ENCODE measurements around the gene LCP1.

DNA sequence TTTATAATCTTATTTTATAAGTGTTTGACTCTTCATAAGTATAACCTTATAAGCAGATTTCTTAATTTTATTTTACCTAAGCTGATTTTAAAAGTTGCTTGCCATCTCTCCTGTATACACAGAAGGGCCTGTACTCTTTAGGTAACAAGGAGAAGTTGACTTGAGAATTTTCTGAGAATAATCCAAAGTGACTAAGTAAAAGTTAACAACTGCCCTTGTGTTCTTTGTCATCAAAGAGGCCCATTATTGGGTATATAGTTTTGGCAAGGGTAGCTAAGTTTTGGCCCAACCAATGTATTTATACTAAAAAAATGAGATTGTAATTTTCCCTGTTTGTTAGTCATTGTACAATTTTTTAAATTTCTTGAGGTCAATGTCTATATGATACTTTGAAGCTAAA is 3.2 kb downstream of the LCP1 start:
- TF ChIP-seq, protein P1, sequence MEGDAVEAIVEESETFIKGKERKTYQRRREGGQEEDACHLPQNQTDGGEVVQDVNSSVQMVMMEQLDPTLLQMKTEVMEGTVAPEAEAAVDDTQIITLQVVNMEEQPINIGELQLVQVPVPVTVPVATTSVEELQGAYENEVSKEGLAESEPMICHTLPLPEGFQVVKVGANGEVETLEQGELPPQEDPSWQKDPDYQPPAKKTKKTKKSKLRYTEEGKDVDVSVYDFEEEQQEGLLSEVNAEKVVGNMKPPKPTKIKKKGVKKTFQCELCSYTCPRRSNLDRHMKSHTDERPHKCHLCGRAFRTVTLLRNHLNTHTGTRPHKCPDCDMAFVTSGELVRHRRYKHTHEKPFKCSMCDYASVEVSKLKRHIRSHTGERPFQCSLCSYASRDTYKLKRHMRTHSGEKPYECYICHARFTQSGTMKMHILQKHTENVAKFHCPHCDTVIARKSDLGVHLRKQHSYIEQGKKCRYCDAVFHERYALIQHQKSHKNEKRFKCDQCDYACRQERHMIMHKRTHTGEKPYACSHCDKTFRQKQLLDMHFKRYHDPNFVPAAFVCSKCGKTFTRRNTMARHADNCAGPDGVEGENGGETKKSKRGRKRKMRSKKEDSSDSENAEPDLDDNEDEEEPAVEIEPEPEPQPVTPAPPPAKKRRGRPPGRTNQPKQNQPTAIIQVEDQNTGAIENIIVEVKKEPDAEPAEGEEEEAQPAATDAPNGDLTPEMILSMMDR (IDR thresholded peaks at IDR 0.05): no peak
- TF ChIP-seq POLR2A (IDR thresholded peaks at IDR 0.05): no peak

All from uterus (tissue), 2 donors.